OCI-LY3 (cell line): ENCODE data around the gene ANKUB1.
A peak's percentile ranks its signal among the peaks of the same experiment; 100 is the strongest.

Experiments
- H2AFZ ChIP-seq: fragments of 200-600, 300-600 bp; shearing (Covaris generic); 2 replicates; pipeline ENCODE4 v1.6.0; 2014; ENCODE audit warnings: antibody characterized with exemption, low read depth, low read length
- H3K27ac ChIP-seq: fragments of 200-600, 300-600 bp; sonication (generic); 2 replicates; pipeline ENCODE4 v1.5.1; 2014; ENCODE audit warnings: mild to moderate bottlenecking, low read length, moderate library complexity, mixed read lengths
- H3K27me3 ChIP-seq: fragments of 200-600, 300-600 bp; sonication (generic); 2 replicates; pipeline ENCODE4 v1.6.1; 2014; ENCODE audit warnings: low read depth, low read length, mixed read lengths
- H3K36me3 ChIP-seq: fragments of 200-600, 300-600 bp; sonication (generic); replicated peaks from 2 replicates; pipeline ENCODE3; 2014; ENCODE audit warnings: low read depth, low read length, mixed read lengths
- H3K4me1 ChIP-seq: fragments of 300-600, 200-600 bp; sonication (generic); 2 replicates; pipeline ENCODE4 v1.6.1; 2014; ENCODE audit warnings: low read length, mixed read lengths
- H3K4me2 ChIP-seq: fragments of 200-600, 300-600 bp; sonication (generic); 2 replicates; pipeline ENCODE4 v1.6.1; 2014; ENCODE audit warnings: low read length, mixed read lengths
- H3K4me3 ChIP-seq: fragments of 300-600, 200-600 bp; sonication (generic); 2 replicates; pipeline ENCODE4 v1.5.1; 2014; ENCODE audit warnings: antibody characterized with exemption, mild to moderate bottlenecking, low read length, moderate library complexity
- H3K79me2 ChIP-seq: fragments of 300-600, 200-600 bp; shearing (Covaris generic); 2 replicates; pipeline ENCODE4 v1.6.1; 2014; ENCODE audit warnings: mild to moderate bottlenecking, low read length, mixed read lengths
- H3K9ac ChIP-seq: fragments of 300-600, 200-600 bp; shearing (Covaris generic); 2 replicates; pipeline ENCODE4 v1.6.0; 2014; ENCODE audit warnings: mild to moderate bottlenecking, low read length, moderate library complexity
- H3K9me3 ChIP-seq: fragments of 200-600, 300-600 bp; shearing (Covaris generic); 2 replicates; pipeline ENCODE4 v1.6.1; 2014; ENCODE audit warnings: low read length, mixed read lengths; ENCODE audit not compliant: insufficient read depth
- H4K20me1 ChIP-seq: fragments of 200-600, 300-600 bp; sonication (generic); 2 replicates; pipeline ENCODE4 v1.6.1; 2016; ENCODE audit warnings: low read length, mixed read lengths; ENCODE audit not compliant: insufficient read depth
- CTCF ChIP-seq: fragments of 200-600, 300-600 bp; sonication (generic); IDR thresholded peaks from 2 replicates; pipeline ENCODE4 v1.5.1; 2014; ENCODE audit warnings: antibody characterized with exemption, low read length, low read depth
- EZH2phosphoT487 ChIP-seq: fragments of 200-600 bp; shearing (Covaris generic); IDR thresholded peaks from 2 replicates; pipeline ENCODE4 v1.6.1; 2018; ENCODE audit warnings: antibody characterized with exemption, mixed run types, low read depth

The ANKUB1 gene

GRCh38 chr3:149777414-149778214 lies 14.7 kb downstream of the ANKUB1 start:
- Histone ChIP-seq H3K4me1 (peaks cover 13% of the 10 kb centered on the region), H3K27ac (no peak overlapping the region), H3K27me3 (no peaks in the 10 kb centered on the region), H2AFZ (no peak overlapping the region), H3K4me2 (no peak overlapping the region), H3K9ac (no peak overlapping the region), H4K20me1 (no peaks in the 10 kb centered on the region), H3K9me3 (no peaks in the 10 kb centered on the region), H3K36me3 (no peaks in the 10 kb centered on the region), H3K79me2 (no peaks in the 10 kb centered on the region), H3K4me3 (no peak overlapping the region)
- no peak for TF ChIP-seq CTCF
- no peak for TF ChIP-seq EZH2phosphoT487

- TF ChIP-seq EZH2phosphoT487 = no peak
- H3K79me2 ChIP-seq = no peaks in the 10 kb centered on the region
- no peaks in the 10 kb centered on the region for H3K36me3 ChIP-seq
- H3K27me3 ChIP-seq = no peaks in the 10 kb centered on the region
- peaks cover 6% of the 10 kb centered on the region for H3K4me1 ChIP-seq
- no peak overlapping the region for H3K4me2 ChIP-seq
- no peak overlapping the region for H3K9ac ChIP-seq
- no peaks in the 10 kb centered on the region for H3K9me3 ChIP-seq
- no peaks in the 10 kb centered on the region for H4K20me1 ChIP-seq
- no peak overlapping the region for H3K4me3 ChIP-seq
- H3K27ac ChIP-seq = no peak overlapping the region
- H2AFZ ChIP-seq = no peak overlapping the region
Observed at GRCh38 chr3:149776170-149776569, 16.2 kb downstream of the ANKUB1 start.

DNA sequence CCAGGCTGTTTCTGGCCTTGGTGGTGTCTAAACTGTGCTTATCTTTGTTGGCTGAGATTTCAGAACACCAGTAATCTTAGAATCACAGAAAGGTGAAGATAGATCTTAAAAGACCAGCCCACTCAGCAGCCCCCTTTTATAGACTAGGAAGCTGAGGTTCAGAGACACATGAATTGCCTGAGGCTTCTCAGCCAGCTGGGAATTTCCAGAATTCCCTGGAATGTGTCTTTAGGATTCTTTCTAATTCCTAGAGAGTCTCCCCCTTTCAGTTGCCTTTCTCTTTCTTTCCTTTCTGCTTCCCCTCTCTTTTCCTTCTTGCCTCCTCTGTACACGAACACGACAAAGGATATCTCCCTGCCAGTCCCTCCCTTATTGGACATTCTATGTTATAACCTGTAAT lies 19.5 kb downstream of the ANKUB1 start:
- Histone ChIP-seq H4K20me1 (no peaks in the 10 kb centered on the region), H3K27me3 (peaks cover 7% of the 10 kb centered on the region; the same call in 1 of the 2 replicates), H3K27ac (no peak overlapping the region), H2AFZ (no peak overlapping the region), H3K4me2 (no peak overlapping the region), H3K4me3 (no peak overlapping the region), H3K9ac (no peak overlapping the region), H3K79me2 (no peaks in the 10 kb centered on the region), H3K36me3 (no peaks in the 10 kb centered on the region), H3K9me3 (no peaks in the 10 kb centered on the region), H3K4me1 (no peaks in the 10 kb centered on the region)
- no peak for TF ChIP-seq CTCF
- no peak for TF ChIP-seq EZH2phosphoT487

GRCh38 chr3:149771652-149772271 lies 20.6 kb downstream of the ANKUB1 start:
- Histone ChIP-seq H4K20me1 (no peaks in the 10 kb centered on the region), H3K4me1 (no peaks in the 10 kb centered on the region), H3K36me3 (no peaks in the 10 kb centered on the region), H3K9ac (no peak overlapping the region), H2AFZ (no peak overlapping the region), H3K27me3 (peaks cover 12% of the 10 kb centered on the region; the same call in 1 of the 2 replicates), H3K79me2 (no peaks in the 10 kb centered on the region), H3K4me3 (no peak overlapping the region), H3K27ac (no peak overlapping the region), H3K9me3 (no peaks in the 10 kb centered on the region), H3K4me2 (no peak overlapping the region)
- no peak for TF ChIP-seq EZH2phosphoT487
- TF ChIP-seq CTCF = peak; percentile 68
